C1 segment of cervical spinal cord (tissue), 14 donors: ENCODE measurements around the gene FOXJ2.
"Not testable (repeated sequence)": the region's sequence is repeated elsewhere in the genome, so short reads cannot be mapped to it uniquely, and the experiment has no call there.

Source experiments
- DNase-seq, 14 donors: peaks; one replicate each; lab custom pipeline; 2025; lab: John Stamatoyannopoulos, UW

FOXJ2 gene

DNA sequence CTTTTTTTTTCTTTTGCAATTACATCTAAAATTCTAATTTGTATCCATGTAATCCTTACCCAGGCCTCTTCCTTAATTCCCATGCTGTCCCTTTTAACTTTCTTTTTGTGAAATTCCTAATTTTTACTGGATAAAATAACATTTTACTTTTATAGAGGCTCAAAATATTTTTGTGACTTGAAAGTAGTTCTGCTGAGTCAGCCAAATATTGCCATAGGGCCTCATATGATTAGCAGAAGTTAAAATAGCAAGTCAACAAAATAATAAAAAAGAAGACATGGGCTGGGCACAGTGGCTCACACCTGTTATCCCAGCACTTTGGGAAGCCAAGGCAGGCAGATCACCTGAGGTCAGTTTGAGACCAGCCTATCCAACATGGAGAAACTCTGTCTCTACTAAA, 31.6 kb downstream of the FOXJ2 start:
- DNase-seq, result no peak

DNA sequence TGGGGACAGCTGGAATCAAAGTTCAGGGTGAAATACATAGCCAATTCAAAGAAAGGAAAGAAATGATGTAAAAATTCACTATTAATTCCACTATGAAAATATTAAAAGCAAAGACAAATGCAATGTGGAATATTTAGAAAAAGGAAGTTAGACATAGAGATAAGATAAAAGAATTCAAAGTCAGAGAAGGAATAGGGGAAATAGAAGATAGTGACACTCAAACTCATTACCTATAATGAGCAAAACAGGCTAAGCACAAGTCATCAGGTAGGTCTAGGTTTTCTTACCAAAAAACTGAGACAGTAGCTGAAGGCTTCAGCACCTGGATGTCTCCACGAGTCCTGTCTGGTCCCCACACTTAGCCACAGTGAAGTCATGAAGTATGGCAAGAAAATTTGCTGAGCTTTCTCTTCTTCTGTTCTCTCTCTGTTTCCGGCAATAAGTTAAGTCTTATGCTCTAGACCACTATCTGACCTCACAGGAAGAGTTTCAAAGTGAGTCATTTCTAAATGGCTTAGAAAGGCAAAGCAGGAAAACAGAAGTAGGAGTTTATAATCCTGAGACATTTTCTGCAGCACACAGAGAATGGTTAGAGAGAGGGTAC, 33.6 kb downstream of the FOXJ2 start, which contains the start of gene C3AR1:
Gene C3AR1 (minus strand): TSS at position 369 of the 604 bp plus-strand sequence. CDS start 6,174 bp downstream, outside the sequence.
- DNase-seq, result peak in 2 of 14 donors; percentile 8 to 11

DNA sequence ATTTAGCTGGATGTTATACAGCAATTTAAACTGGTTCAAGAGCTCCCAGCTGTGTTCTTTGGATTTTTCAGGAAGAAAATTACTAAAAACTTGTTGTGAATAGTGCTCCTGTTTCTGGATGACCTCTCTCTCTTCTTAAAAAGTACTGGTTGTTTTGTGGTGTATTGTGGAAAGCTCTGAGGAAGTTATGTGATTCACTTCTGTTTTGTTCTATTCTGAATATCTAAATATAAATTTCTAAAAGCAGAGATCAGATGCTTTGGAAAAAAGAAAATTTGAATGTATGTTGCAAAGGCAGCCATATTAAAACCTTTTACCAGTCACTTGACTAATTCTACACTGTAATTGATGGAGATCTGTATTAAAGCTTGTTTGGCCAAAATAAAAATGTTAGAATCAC, 37.1 kb downstream of the FOXJ2 start:
- no peak for DNase-seq

DNA sequence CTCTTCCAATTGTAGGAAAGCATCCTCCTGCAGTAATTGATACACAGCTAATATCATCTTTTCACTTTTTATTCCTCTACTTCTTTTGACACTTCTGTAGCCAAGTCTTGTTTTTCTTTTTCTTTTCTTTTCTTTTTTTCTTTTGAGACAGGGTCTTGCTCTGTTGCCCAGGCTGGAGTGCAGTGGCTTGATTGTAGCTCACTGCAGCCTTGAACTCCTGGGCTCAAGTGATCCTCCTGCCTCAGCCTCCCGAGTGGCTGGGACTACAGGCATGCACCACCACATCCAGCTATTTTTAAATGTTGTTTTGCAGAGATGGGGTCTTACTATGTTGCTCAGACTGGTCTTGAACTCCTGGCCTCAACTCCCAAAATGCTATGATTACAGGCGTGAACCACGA, 39.3 kb downstream of the FOXJ2 start:
- not testable (repeated sequence) for DNase-seq

DNA sequence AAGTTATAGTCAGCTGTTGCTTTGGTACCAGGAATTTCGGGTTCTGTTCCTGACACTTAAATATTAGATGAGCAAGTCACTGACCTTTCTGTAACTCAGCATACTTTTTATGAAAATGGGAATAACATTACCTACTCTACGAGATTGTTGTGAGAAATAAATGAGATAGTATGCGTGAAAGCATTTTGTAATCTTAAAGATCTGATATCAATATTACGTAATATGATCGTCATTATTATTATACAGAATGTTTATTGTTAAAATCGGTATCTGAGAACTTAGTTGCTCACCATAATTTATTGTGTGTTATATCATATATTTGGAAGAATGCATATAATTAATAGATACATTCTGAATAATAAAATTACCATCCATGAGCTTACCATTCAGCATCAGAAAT, 43.4 kb downstream of the FOXJ2 start:
- no peak for DNase-seq

DNA sequence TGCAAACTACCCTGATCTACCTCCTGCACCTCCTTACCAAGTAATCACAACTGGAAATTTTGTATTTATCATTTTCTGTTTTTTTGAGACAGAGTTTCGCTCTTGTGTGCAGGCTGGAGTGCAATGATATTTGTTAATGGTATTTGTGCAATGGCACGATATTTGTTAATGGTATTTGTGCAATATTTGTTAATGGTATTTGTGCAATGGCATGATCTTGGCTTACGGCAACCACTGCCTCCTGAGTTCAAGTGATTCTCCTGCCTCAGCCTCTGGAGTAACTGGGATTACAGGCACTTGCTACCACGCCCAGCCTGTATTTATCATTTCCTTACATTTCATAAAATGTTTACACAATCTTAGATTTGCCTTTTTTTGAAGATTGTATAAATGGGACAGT, 43.9 kb downstream of the FOXJ2 start:
- DNase-seq, result no peak

DNA sequence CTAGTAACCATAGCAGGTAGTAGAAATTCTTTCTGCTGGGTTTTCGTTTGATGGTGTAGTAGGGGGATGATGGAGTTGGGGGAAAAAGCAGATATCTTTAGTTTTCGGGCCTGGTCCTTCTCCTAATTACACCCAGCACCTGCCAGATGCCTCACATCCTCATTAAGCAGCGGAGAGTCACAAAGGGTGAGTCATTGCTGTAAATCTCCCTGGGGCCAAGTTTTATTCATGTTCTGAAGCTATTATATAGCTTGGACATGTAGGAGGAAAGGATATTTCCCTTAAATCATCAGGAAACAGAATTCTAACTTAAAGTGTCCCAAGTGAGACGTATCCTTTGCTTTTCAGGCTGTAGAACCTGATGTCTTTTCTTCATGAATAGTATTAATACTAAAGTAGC, 44.7 kb downstream of the FOXJ2 start:
- DNase-seq, result no peak

DNA sequence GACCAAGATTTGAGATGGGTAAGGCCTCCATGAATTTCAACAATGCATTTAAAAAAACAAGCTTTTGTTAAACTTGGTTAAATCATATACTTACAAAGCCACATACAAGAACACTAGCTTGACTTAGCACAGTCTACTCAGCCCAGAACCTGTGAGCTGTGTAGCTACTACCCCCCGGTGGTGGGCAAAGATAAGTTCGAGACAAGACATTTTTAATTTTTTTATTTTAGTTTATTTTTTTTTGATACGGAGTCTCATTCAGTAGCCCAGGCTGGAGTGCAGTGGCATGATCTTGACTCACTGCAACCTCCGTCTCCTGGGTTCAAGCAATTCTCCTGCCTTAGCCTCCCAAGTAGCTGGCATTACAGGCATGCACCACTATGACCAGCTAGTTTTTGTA, 45.9 kb downstream of the FOXJ2 start:
- peak in 2 of 14 donors; percentile 2 to 4 for DNase-seq

DNA sequence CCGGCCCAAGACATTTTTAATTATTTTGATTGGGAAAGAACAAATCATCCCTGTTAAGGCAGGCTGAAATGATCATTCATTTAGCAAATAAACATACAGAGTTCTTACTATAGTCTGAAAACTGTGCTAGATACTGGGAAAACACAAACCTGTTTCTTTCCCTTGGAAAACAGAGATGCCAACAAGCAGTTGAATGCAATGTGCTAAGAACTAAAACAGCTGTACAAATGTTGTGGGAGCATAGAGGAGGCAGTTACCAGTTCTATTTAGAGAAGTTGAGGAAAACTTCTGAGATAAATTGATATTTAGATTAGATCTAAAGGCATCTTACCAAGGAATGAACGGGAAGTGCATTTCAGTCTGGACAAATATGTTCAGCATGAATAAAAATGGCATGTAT, 46.4 kb downstream of the FOXJ2 start:
- DNase-seq, result no peak

DNA sequence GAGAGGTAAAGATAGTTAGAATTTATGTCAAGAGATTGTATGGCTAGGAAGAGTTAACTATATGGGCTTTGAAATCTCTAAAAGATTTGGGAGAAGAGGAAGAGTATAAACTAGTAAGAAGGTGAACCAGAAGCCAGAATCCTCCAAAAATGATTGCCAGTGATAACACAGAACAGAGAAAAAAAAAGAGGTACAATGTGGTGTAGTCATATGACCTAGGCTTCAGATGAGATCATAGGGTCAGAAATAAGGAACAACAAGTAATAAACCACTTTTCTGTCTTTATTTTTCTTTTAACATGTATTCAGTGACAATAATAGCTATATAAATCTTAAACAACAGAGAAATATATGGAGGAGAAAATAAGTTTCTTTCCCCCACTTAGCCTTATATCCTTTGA, 47.6 kb downstream of the FOXJ2 start:
- DNase-seq, result no peak

DNA sequence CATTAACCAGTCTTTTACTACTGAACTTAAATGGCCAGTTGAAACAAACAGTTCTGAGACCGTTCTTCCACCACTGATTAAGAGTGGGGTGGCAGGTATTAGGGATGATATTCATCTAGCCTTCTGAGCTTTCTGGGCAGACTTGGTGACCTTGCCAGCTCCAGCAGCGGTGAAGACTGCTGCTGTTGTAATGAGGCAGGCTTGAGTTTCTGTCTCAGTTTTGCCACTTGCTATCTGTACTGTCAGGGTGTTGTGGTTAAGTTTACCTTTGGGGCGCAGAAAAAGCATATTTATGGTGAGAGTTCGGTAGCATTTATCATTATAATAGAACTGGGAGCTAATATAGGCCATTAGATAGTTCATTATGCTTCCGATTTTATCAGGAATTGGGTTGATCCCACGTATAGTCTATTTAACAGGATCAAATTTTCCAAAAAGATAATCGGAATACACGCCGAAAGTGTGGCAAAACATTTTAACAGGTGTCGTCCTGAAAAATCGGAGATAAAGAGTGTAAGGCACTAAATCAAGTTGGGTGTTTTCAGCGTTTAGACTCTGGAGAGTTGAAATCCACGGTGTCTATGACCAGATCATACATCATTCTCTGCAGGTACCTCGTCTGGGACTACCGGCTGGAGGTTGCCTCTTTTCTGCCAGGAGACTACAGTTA, 48.9 kb downstream of the FOXJ2 start:
- peak in 4 of 14 donors; percentile 5 to 48 (median 18) for DNase-seq

DNA sequence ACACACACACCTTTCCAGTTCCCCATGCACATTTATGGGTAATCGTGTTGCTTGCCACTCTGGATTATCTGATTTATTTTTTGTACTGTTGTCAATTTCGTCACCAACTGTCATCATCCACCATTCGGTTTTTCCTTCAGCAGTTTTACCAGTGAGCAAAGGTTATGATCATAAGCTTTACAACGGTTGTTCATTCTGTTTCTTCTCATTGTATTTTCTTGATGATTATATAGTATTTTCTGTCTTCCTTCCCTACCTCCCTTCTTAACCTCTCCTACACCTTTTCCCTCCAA, 50.2 kb downstream of the FOXJ2 start:
- DNase-seq, result no peak

DNA sequence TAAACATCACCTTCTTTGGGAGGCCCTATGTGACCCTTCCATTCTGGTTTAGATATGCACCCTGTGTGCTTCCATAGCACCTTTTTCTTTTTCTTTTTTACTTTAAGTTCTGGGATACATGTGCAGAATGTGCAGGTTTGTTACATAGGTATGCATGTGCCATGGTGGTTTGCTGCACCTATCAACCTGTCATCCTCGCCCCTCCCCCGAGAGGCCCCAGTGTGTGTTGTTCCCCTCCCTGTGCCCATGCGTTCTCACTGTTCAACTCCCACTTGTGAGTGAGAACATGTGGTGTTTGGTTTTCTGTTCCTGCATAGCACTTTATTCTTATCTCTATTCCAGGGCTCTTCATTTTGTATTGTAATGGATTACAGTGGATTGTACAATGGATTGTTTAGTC, 51.8 kb downstream of the FOXJ2 start:
- not testable (repeated sequence) for DNase-seq

DNA sequence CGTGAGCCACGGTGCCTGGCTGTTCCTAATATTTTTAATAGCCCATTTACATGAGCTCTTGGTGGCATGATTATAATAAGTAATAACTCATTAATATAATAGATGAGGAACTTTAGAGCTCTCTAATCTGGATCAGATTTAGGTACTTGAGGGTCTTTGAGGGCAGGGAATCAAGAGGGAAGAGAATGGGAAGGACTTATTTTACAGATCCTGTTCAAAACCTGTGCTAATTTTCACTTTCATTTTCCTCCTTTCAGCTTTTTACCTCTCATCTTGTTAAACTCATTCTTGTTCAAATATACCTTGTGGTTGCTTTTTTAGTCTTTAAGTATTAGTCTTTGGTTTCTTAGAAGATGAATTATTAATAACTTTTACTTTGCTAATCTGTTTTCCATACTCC, 55.1 kb downstream of the FOXJ2 start:
- DNase-seq, result no peak

DNA sequence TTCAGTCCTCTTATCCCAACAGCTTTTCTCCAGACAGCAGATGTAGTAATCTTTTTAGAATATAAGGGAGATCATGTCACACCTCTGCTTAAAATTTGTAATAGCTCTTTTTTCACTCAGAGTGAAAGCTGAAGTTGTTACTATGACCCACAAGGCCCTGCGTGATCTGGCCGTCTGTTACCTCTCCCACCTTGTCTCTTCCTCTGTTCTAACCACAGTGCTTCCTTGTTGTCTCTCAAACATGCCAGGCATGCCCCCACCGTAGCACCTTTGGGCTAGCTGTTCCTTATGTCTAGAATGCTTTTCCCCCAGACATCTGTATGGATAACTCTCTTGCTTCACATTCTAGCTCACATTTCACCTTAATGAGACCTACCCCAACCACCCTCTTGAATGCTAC, 56.1 kb downstream of the FOXJ2 start:
- DNase-seq, result no peak

DNA sequence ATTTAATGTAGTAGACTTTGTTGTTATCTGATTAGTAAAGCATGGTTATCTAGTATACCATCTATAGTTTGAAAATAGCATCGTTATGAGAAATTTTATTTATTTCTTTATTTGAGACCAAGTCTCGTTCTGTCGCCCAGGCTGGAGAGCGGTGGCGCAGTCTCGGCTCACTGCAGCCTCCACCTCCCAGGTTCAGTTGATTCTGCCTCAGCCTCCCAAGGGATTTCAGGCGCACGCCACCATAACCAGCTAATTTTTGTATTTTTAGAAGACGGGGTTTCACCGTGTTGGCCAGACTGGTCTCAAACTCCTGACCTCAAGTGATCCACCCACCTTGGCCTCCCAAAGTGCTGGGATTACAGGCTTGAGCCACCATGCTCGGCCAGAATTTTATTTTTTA, 56.8 kb downstream of the FOXJ2 start:
- DNase-seq, result not testable (repeated sequence)

DNA sequence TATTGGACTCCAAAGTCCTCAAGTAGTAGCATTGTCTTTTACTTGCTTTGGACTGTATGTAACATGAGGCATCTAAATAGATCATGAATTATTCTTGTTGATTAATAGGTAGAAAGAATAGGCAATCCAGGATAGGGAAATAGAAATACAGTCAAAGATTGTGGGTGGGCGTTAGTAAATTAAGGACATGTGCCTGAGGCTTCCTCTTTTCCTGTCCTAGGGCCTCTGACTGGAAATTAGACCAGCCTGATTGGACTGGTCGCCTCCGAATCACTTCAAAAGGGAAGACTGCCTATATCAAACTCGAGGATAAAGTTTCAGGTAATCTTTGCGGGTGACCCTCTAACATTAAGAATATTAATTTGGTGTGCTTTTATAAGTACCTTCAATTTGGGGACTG, 57.2 kb downstream of the FOXJ2 start:
- DNase-seq, result no peak

DNA sequence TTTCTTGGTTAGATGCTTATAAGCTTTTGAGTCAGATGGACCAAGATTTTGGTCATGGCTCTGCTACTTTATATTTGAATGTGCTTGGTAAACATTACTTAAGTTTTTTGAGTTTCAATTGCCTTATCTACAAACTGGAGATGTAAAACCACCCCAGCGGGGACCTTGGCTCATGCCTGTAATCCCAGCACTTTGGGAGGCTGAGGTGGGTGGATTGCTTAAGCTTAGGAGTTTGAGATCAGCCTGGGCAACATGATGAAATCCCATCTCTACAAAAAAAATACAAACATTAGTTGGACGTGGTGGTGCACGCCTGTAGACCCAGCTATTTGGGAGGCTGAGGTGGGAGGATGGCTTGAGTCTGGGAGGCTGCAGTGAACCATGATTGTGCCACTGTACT, 60.8 kb downstream of the FOXJ2 start:
- no peak for DNase-seq

DNA sequence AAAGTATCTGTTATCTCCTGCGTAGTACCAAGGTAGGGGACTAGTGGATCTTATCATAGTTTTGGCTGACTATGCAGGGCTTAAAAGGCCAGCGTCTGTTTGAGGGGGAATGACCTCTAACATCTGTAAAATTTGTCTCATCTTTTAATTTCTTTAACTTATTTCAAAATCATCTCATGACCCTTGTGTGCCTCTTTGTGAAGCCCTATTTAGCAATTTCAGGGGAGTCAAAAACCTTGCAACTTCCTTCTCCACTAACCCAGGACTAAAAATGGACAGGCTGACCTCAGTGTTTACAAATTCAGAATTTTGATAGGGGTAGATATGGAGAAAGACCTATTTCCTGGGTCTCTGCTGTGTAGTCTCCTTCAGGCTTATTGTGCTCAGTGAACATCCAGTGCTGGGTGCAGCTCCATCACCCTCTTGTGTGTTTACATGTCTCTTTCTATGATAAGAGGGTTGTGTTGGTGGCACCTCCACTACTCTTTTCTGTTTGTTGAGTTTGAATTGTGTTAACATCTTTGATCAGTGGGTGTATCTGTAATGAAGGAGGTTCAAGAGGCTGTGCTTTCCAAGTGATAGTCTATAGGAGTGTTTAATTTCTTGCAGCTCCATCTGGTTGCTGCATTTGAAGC, 63.9 kb downstream of the FOXJ2 start:
- no peak for DNase-seq

DNA sequence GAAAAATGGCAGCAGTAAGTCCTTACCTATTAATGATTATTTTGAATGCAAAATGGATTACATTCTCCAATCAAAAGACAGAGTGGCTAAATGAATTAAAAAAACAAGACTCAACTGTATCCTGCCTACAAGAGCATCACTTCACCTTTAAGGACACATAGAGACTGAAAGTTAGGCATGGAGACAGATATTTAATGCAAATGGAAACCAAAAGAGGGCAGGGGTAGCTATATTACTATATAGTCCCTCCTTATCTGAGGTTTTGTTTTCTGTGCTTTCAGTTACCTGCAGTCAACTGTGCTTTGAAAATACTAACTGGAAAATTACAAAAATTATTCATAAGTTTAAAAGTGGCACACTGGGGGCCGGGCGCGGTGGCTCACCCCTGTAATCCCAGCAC, 66.7 kb downstream of the FOXJ2 start:
- DNase-seq, result no peak
